A673 (cell line): ENCODE data around the gene GRID1.

Experiments
- CTCF ChIP-seq: fragments of 300-800, 200-600 bp; sonication (generic); conservative IDR thresholded peaks from 2 replicates; pipeline ENCODE4 v1.5.1; 2017; ENCODE audit warnings: low read depth, mild to moderate bottlenecking, antibody characterized with exemption, low read length, moderate library complexity, mixed read lengths
- EZH2 ChIP-seq: fragments of 200-600 bp; sonication (generic); IDR thresholded peaks from 2 replicates; pipeline ENCODE4 v1.6.1; 2017; ENCODE audit warnings: borderline replicate concordance, low read depth, mild to moderate bottlenecking, mixed read lengths, antibody characterized with exemption, low read length; ENCODE audit not compliant: poor library complexity, severe bottlenecking

GRCh38 chr10:86056672-86057071, 309.9 kb downstream of the GRID1 start:
- TF ChIP-seq CTCF, result no peak
- TF ChIP-seq EZH2, result no peak
